Right lung (tissue), 5 donors: ENCODE data around the gene ZNF592. TPM values are rescaled to one million over a fixed set of nuclear protein-coding genes. Genes with fewer than 3 reads are reported as not detected.

Experiments used
- DNase-seq, 2 donors: peaks; one replicate each; pipeline ENCODE4 v3.0.0-alpha.2; 2013
- polyA plus RNA-seq, 5 donors: library from polyadenylated mRNA; unstranded; fragments of 120-200 nt; gene quantifications; one replicate each; pipeline versions ENCODE4 v1.2.1 to v1.2.3, GENCODE V29; 2013; ENCODE audit warnings: inconsistent platforms in 1 of 5, low replicate concordance in 1 of 5; ENCODE audit not compliant: insufficient read length in 5 of 5, insufficient read depth in 1 of 5

The ZNF592 gene
- polyA plus RNA-seq, 5 donors, result 19.7 to 27.2 (median 26.0) TPM

DNA sequence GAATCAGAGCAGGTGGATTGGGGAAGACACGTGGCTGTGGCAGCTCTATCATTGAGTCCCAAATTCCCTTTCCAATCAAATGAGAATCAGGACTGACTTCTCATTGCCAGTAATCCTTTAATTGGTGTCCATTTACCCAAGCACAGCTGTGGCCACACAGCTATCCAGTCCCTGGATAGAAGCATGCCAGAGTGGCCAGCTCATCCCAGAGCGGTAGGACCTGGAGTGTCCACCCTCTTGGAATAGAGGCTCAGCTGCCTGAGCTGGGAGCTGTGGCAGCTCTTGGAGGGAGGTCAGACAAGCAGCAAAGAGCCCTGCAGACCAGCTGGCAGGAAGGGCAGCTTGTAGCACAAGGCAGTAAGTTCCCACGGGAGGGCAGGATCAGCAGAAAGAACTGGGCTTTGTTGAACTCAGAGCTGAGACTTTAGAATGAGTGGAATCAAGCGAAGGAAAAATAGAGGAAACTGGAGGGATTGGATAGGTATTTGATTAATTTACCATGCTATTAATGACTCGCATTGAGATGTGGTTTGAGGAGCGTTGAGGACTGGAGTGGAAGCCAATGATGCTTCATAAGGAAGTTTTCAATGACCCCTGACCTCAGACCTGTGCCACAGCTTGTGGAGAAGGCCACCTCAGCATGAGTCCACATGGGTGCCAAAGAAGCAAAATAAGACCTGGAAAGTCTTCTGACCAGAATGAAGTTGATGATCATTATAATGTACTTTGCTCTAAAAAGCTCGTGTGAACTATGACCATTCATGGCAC is 61.9 kb downstream of the ZNF592 start:
- DNase-seq, result no peak

DNA sequence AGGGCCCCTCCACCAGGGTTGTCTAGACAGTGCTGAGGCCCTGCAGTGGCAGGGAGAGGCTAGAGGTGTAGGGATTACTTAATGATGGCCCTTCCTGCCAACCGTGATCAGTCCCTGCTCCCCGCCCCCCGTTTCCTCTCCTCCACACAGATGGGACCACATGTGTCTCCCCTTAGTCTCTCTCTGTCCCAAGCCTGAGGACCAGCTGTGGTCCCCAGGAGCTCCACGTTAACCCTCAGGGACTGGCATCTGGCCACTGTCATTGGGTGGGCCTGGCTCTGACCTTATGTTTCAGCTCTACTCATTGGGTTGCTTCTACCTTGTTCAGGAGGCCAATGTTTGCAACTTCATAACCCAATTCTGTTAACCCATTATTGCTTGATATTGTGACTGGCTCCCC is 62.8 kb downstream of the ZNF592 start:
- DNase-seq, result no peak

DNA sequence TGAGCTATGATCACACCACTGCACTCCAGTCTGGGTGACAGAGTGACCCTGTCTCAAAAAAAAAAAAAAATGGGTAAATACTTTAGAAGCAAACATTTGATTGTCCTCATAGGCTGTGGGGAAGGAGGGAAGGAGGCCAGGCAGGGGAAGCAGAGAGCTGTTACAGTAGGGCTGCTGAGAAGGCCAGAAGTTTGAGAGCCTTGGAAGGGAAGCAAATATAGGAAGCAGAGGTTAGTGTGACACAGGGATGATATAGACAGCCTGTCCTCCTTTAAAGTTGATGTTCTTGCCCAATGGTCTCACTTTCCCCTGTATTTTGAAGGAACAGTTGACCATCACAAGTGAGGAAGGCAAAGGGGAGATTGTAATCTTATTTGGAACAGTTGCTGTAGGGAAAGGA is 63.4 kb downstream of the ZNF592 start:
- DNase-seq, result no peak

DNA sequence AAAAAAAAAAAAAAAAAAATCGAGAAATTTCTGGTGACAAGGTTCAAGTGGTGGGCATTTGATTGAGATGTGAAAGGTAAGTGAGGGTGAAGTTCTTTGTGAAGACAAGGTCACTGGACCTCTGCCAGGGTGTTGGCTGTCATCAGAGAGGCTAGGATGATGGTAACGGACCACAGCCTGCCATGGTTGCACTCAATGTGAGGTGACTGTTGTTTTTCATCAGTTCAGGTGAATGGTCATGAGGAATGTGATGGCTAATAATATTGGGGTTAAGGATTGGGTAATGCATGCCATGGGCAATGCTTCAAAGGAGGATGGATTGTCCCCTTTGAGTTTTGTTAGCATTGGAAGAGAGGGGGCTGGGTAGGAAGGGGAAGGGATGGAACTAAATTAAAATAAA is 64.5 kb downstream of the ZNF592 start:
- DNase-seq, result no peak

DNA sequence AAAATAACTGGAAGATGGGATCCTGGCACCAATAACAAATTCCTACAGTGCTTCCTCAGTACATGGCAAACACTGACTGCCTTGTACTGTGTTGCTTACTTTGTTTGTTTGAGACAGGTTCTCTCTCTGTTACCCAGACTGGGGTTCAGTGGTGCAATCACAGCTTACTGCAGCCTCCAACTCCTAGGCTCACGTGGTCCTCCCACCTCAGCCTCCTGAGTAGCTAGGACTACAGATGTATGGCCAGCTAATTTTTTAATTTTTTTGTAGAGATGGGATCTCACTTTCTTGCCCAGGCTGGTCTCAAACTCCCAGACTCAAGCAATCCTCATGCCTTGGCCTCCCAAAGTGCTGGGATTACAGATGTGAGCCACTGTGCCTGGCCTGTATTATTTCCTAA is 65.0 kb downstream of the ZNF592 start:
- no peak for DNase-seq

DNA sequence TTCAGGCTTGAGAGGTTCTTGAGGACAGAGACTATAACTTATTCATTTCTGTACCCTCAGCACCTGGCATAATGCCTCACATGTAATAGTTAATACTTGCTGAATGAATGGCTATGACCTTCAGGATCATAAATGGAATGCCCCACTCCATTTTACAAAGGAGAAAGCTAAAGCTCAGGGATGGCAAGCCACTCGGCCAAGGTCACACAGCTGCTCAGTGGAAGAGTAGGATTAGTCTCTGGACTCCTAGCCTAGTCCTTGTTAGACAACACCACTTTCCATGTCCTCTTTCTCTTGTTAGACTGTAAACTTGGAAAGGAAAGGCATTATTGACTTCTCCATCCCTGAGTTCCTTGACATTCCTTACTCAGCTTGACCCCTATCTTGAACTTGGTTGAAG is 65.5 kb downstream of the ZNF592 start:
- no peak for DNase-seq

DNA sequence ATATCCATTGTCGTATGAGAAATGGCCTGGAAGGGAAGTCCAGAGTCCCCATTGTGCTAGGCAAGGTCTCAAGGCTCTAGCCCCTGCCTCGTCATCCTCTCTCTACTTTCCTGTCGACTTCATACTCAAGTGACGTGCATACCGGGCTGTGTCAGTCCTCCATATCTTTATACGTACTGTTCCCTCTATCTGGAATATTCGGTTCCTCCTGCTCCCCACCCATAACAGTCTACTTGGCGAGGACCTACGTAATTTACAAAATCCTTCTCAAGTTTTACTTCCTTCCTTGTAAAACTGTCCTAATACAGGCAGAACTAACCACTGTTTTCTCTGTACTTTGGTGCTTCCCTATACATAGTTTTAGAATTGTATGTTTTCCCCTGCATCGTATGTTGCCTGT is 66.5 kb downstream of the ZNF592 start:
- DNase-seq, result no peak

DNA sequence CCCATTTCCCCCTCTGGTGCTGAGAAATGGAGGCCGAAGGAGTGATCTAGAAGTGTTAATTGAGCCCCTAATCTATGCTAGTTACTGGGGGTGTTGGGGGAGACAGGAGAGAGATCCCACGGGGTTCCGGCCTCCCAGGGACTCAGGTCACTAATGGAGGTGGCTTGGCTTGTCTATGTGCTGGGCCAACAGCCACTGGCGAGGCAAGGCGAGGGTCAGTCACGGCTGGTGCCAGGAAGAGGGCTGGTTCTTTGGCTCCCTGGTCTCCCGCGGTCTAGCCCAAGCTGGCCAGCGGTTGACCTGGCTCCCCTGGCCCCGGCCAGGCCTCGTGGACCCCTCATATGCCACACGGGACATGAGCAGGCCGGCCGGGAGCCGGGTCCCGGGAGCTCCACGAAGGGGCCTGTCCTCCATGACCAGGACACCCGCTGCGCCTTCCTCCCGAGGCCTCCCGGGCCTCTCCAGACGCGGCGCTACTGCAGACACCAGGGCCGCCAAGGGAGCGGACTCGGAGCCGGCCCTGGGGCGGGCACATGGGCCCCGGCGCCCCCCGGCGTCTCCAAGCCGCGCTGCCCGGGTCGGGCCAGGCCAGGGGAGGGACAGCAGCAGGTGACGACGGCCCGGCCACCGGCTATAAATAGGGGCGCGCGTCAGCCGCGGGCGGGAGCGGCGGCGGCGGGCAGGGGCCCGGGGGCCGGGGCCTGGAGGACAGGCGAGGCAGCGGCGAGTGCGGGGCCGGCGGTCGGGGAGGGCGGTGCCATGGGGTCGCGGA is 68.5 kb downstream of the ZNF592 start, which contains the start of gene ALPK3:
Gene ALPK3 (plus strand): TSS at position 663 of the 772 bp plus-strand sequence. CDS start 97 bp downstream, at position 760.
- peak in 1 of 2 donors; percentile 41 for DNase-seq

DNA sequence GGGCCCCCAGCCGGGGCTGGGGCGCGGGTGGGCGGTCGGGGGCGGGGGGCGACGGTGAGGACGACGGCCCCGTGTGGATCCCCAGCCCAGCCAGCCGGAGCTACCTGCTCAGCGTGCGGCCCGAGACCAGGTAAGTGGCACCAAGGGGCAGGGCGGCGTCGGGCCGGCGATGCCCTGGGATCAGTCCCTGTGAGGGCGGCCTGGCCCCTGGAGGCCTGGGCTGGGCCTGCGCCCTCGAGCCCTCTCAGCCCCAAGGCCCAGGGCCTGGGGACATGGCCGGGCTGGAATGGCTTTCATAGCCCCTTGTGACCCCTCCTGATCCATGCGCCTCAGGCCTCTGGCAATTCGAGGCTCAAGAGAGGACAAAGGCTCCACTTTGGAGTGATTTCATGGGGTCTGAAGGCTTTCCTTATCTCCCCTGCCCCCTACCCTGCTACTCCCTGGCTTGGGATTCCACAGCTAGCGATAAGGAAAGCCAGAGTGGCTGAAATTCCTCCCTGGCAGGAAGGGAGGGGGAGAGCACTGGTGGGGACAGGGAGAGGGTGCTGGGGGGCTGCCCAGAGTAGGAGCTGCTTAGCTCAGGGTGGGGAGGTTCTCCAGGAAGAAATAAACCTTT is 69.2 kb downstream of the ZNF592 start:
- peak in 1 of 2 donors; percentile 31 for DNase-seq

DNA sequence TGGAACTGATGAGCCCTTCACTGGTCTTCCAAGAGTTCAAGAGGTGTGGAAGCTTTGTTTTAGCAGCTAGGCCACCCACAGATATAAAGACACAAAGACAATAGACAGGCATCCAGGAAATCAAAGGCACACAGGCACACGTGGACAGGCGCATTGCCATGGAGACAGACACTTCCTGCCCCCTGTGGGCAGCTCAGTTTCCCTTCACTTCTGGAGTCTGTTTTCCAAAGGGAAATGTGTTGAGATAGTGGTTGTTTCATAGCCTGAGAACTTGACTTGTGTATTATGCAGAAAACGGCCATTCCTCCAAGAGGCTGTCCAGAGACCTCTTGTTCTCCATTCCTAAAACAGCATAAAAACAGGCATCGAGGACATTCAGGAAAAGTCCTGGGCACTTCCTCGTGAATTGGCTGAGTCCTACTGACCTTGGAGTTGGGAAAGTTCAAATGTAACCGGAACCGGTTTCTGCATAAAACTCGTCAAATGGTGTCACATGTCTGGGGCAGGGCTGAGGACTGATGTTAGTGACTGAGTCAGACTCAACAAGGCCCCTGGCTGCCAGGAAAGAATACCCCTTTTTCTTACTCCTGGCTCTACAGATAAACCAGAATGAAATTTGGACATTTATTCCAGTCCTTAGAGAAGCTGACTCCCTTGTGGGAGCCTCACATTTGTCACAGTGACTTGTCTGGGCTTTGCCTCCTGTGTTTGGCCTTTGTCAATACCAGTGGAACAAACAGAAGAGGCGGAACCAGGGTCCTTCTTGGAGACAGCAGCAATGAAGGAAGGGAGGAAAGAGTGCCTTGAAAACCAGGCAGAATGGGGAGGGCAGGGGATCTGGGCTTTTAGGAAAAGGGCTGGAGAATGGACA is 70.1 kb downstream of the ZNF592 start:
- DNase-seq, result peak in 1 of 2 donors; percentile 20

DNA sequence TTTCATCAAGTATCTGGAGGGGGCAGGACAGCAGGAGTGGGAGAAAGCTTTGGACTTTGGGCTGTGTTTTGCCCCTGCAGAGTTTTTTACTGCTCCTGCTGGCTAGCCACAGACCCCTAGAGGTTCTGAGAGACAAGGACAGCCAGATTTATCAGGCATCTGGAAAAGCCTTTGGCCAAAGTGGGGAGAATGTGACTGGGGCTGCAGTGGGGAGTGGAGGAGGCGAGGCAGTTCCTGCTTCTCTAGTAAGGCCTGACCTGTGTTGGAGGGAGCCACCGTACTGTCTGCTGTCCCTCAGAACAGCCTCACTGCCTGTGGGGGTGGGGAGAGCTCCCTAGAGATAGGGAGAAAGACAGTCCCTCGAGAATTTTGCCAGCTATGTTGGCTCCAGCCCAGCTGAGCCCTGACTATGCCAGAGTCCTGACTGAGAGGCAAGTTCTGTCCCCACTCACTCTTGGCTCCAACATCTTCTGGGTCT is 70.9 kb downstream of the ZNF592 start:
- no peak for DNase-seq

DNA sequence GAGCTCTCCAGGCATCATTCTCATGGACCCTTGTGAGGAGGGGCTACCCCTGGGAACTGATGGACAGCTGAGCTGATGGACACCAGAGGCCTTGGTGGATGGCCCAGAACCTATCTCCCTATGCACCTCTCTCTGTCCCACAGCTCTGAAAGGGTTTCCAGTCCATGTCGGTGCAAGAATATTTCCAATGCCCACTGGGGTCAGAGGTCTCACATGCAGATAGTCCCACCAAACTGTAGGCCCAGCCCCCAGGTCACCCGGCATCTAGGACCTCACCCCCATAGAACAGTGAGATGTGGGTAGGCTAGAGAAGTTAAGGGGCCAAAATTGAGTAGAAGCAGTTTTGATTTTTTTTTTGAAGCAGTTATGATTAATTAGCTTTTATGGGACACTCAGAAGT is 71.4 kb downstream of the ZNF592 start:
- no peak for DNase-seq

DNA sequence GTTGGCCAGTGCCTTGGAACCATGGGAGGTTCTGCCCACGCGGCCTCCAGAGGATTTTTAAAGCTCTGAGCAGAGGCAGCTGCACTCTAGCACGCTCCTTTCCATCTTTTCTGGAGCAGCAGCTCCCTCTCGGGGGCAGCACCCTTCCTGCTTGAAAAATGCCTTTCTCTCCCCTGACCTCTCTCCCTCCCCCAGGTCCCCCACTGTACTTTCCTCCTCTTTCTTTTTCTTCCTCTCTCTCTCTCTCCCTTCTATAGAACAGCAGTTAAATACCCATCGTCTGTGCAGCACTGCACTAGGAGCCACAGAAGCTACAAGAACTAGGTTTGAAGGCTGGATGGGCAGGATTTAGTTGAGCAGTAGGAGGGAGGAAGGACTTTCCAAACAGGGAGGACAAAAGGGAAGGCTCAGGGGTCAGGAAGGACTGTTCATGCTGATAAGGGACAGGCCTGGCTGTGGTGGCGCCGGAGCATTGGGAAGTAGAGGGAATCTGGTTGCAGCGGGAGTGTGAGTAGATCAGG is 73.2 kb downstream of the ZNF592 start:
- no peak for DNase-seq

DNA sequence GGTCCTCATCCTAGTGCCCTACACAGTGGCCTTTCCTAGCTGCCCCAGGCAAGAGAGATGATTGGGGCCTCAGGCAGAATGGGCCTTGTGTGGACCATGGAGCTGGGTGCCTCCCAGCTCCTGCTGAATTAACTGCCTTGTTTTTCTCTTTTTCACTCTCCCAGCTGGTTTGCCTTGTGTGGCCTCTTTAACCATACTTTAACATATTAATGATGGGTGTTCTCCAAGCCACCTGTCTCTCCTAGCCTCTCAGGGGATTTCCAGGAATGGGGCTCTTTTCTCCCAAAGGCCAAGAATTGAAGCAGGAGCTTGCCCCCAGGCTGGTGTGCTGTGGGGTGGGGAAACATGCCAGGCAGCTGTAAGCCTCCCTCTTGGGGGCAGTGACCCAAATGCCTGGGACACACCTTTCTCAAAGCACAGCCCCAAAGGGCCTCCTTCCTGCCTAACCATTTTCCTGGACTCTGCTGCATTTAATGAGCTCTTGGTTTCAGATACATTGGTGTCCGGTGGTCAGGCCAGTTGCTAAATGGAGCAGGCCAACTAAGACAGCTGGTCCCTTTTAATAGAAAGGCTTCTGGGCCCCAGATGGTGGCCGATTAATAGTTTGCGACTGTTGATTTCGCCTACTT is 74.4 kb downstream of the ZNF592 start:
- peak in 1 of 2 donors; percentile 62 for DNase-seq

DNA sequence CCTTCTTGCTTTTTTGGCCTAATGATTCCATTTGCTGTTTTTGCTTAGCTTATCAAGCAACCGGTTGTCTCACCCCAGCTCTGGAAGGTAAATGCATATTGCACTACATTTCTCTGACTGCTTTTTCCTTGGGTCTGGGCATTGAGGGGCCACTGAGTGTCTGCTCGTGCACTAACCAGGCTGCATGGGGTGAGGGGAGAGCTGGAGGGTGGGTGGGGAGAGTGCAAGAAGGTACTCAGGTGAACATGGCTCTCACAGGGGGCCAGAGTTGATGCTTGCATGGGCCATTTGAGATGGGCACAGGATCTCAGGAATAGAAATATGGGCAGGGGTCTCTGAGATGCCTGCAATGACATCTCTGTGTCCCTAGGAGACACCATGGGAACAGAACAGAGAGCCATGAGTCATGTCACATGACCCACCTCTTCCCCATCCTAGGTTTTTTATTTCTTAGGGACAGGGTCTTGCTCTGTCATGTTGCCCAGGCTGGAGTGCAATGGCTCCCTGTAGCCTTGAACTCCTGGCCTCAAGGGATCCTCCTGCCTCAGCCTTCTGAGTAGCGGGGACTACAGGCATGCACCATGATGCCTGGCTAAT is 75.0 kb downstream of the ZNF592 start:
- DNase-seq, result no peak

DNA sequence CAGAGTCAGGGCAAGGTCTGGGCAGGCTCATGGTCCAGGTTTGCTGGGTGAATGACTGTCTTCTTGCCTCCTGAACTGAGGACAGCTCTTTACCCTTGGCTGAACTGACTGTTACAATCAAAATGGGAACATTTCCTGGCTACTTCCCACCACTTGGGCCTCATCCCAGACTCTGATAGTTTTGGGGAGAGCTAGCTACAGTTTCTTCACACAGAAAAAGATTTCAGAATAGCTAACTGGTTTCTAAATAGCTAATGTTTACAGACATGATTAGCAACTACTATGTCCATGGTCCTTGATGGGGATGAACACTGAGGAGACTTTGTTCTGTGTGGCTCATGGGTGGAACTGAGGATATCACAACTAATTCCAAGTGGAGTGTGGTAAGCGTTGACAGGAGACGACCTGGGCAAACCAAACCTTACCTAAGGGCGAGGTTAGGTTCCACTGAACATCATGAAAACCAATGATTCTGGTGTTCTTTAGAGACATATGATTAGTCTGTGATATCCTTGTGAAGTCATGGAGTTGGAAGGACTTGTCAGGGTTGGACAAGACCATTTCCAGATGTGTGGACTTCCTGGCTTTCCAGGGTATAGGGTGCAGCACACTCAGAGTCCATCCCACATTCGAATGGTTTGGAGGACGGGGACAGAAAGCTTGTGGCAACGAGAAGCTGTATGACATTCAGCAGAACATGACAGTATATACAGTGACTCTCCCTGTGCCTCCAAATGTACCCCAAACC is 76.0 kb downstream of the ZNF592 start:
- peak in 1 of 2 donors; percentile 84 for DNase-seq

DNA sequence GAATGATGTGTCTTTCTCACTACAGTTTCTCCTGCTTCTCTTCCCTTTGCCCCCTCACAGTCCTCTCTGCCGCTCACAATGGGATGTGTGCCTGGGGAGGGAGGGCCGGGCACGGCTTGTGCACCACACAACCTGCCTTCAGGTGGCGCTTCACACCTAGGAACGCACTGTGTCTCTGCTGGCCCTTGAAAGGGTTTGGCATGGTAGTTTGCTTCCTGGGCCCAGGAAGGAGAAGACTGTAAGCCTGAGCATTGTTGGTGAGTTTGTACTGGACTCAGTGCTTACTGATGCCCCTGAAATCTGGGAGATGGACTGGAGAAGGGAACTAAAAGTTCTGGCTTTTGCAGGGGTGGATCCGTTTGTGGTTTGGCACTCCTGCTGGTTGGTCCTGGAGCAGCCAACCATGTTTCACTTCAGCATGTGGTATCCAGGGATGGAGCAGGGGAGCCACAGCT is 78.0 kb downstream of the ZNF592 start:
- no peak for DNase-seq

DNA sequence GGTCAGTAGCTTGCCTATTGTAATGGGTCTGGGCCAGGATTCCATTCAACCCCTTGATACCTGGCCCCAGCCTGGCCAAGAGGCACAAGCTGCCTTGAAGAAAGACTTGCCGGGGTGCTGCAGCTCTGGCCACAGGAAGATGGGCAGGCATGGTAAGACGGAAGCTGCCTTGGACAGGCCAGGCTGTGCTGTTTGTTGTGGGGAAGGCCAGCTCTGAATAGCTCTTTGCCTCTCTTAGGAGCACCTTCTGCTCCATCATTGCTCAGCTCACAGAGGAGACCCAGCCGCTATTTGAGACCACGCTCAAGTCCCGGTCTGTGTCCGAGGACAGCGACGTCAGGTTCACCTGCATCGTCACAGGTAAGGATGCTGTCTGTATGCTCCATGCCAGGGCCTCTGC is 78.9 kb downstream of the ZNF592 start:
- DNase-seq, result no peak
